ENCODE results near the gene TMIGD2.

DNA sequence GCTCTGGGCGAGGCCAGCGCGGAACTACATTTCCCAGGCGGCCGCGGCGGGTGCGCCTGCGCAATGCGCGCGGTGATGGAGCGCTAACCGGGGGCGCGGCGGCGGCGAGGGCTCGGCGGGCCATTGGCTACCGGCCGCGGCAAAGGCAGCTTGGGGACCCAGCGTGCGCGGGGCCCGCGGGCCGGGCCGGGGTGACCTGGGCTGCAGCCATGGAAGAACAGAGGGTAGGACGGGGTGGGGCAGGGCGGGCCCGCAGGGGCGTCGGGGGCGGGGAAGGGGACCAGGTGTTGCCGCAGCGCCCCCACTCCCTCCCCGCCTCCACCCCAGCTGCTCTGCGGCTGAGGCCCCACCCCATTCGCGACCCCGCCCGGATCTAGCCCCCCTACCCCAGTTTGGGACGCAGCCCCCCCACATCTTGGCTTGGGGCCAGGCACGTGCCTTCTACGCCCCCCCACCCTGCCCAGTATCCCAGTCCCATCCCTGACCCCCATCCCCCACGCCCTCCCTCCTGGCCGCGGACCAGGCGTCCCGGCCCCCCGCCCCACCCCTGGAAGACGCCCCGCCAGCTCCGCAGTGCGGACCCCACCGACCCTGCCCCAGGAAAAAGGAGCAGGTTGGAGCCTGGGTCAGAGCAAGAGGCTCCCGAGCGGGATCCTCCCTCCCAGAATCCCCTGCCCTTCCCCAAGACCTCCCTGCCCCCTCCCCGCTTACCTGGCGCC, 2.5 kb upstream of the TMIGD2 start, which contains the start of gene FSD1:
- TF ChIP-seq, protein P1, sequence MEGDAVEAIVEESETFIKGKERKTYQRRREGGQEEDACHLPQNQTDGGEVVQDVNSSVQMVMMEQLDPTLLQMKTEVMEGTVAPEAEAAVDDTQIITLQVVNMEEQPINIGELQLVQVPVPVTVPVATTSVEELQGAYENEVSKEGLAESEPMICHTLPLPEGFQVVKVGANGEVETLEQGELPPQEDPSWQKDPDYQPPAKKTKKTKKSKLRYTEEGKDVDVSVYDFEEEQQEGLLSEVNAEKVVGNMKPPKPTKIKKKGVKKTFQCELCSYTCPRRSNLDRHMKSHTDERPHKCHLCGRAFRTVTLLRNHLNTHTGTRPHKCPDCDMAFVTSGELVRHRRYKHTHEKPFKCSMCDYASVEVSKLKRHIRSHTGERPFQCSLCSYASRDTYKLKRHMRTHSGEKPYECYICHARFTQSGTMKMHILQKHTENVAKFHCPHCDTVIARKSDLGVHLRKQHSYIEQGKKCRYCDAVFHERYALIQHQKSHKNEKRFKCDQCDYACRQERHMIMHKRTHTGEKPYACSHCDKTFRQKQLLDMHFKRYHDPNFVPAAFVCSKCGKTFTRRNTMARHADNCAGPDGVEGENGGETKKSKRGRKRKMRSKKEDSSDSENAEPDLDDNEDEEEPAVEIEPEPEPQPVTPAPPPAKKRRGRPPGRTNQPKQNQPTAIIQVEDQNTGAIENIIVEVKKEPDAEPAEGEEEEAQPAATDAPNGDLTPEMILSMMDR (conservative IDR thresholded peaks at IDR 0.05 in 1 of 2, IDR thresholded peaks at IDR 0.05 in 1 of 2; ENCODE audit: low read depth in 1 of 2, low read length in 2 of 2): no peak
- no peak for TF ChIP-seq EZH2 (IDR thresholded peaks at IDR 0.05; ENCODE audit: low read length, missing control alignments)

All from fibroblast of lung (primary cell).